ENCODE measurements around the gene NGRN. TPM values are rescaled to one million over a fixed set of nuclear protein-coding genes. Genes with fewer than 3 reads are reported as not detected.

The NGRN gene
- total and polyA plus RNA-seq, 2 donors (not counting 1 experiment from before 2014, with no cell fraction given), result 23.1 to 45.5 TPM

GRCh38 chr15:90234096-90234988 is 31.1 kb upstream of the NGRN start, which contains the start of gene GDPGP1:
Gene GDPGP1 (plus strand): TSS chr15:90234209. CDS start chr15:90240909, 6,700 bp downstream.
- peak within 1 kb of the TSS; percentile 90 for H3K4me2 ChIP-seq (replicated peaks; ENCODE audit: low read depth, low read length, poor library complexity, severe bottlenecking)
- peak within 1 kb of the TSS; percentile 88 to 99 for H3K27ac ChIP-seq (ENCODE audit: low read length in 2 of 2)
- intact Hi-C loops (cut with micrococcal nuclease), result loop anchor here (1.0 to 5.0 kb wide), 8 partner anchors 14 to 168 kb away; partner anchors contain the start of genes IDH2, IQGAP1, NGRN and TTLL13
- peak within 1 kb of the TSS; percentile 97 for H3K27ac Mint-ChIP-seq
- peaks cover 47% of the 10 kb centered on the region for H3K4me1 Mint-ChIP-seq
- peak within 1 kb of the TSS; percentile 99 for H3K9ac ChIP-seq (ENCODE audit: low read length)
- peak within 1 kb of the TSS; percentile 85 to 99 (median 92) for H3K4me3 ChIP-seq (ENCODE audit: control extremely low read depth in 1 of 5, extremely low read depth in 1 of 5, insufficient read depth in 1 of 5, low read depth in 2 of 5, low read length in 4 of 5)
- DNase-seq, result peak; percentile 98
- H3K4me1 ChIP-seq (ENCODE audit: control insufficient read depth in 2 of 2, insufficient read depth in 2 of 2, low read length in 2 of 2), result peaks cover 40 to 50% of the 10 kb centered on the region in 2 donors
- H3K36me3 ChIP-seq (replicated peaks in 1 of 2; ENCODE audit: control extremely low read depth in 1 of 2, control insufficient read depth in 1 of 2, extremely low read depth in 1 of 2, insufficient read depth in 2 of 2, low read length in 1 of 2), result peaks cover 0 to 26% of the 10 kb centered on the region in 2 experiments
- peak within 1 kb of the TSS; percentile 97 for H3K4me3 Mint-ChIP-seq
- CTCF ChIA-PET, result interaction anchor here (0.6 to 4.7 kb wide), 18 partner anchors 15 to 701 kb away, joined by 3 to 102 read pairs (median 6); partner anchors contain the start of genes NGRN, SEMA4B, TTLL13 and UNC45A
- POLR2A ChIA-PET, result interaction anchor here (0.8 to 4.8 kb wide), 12 partner anchors 13 to 154 kb away, joined by 3 to 56 read pairs (median 6); partner anchors contain the start of genes IQGAP1, NGRN and SEMA4B
- peaks cover 25% of the 10 kb centered on the region for H3K79me2 ChIP-seq (ENCODE audit: control insufficient read depth, insufficient read depth, low read length)
- peak within 1 kb of the TSS; percentile 75 for H2AFZ ChIP-seq (ENCODE audit: insufficient read depth, low read depth, low read length, poor library complexity, severe bottlenecking)
- H4K20me1 ChIP-seq (ENCODE audit: control insufficient read depth, insufficient read depth, low read length, poor library complexity, severe bottlenecking), result peaks cover 18% of the 10 kb centered on the region
- WGBS (ENCODE audit: insufficient coverage), result under 1% methylated on average over 40 of the region's 49 CpGs
- TF ChIP-seq CTCF (IDR thresholded peaks at IDR 0.05) (no peak), EZH2 (IDR thresholded peaks at IDR 0.05; ENCODE audit: borderline replicate concordance, insufficient read depth, low read depth, low read length, poor library complexity, severe bottlenecking) (no peak)
- H3K9me3 ChIP-seq (ENCODE audit: control extremely low read depth in 1 of 3, control insufficient read depth in 2 of 3, insufficient read depth in 1 of 3, low read length in 2 of 3), result no peaks in the 10 kb centered on the region
- ATAC-seq (ENCODE audit: low read depth), result no peak
- H3K27me3 ChIP-seq (replicated peaks in 1 of 4; ENCODE audit: control extremely low read depth in 1 of 4, control insufficient read depth in 3 of 4, insufficient read depth in 4 of 4, low read length in 3 of 4), result no peaks in the 10 kb centered on the region
- H3K9me3 Mint-ChIP-seq (ENCODE audit: insufficient read depth), result no peaks in the 10 kb centered on the region
- no peaks in the 10 kb centered on the region for H3K27me3 Mint-ChIP-seq
